Stimulated activated naive CD4-positive, alpha-beta T cell (primary cell): Measurements from ENCODE around the gene SETD1A.
"Not testable (repeated sequence)": the region's sequence is repeated elsewhere in the genome, so short reads cannot be mapped to it uniquely, and the experiment has no call there.

Experiments used
- DNase-seq, 6 experiments: peaks; one replicate each; lab custom pipeline; 2025; lab: John Stamatoyannopoulos, UW

The SETD1A gene

GRCh38 chr16:30929167-30929566 is 28.4 kb upstream of the SETD1A start:
- DNase-seq = no peak

- DNase-seq = no peak
Measured at GRCh38 chr16:30930160-30930571, 27.4 kb upstream of the SETD1A start.

- no peak for DNase-seq
Measured at GRCh38 chr16:30931068-30931650, 26.4 kb upstream of the SETD1A start.

GRCh38 chr16:30934827-30935557 is 22.6 kb upstream of the SETD1A start:
- DNase-seq = peak in 2 of 6 experiments; percentile 11 to 15

- no peak for DNase-seq
Measured at GRCh38 chr16:30937692-30938091, 19.9 kb upstream of the SETD1A start.

GRCh38 chr16:30939571-30939970 is 18.0 kb upstream of the SETD1A start:
- not testable (repeated sequence) for DNase-seq

- DNase-seq = peak in 5 of 6 experiments; percentile 26 to 53 (median 34)
Measured at GRCh38 chr16:30941600-30942425, 15.7 kb upstream of the SETD1A start.

- DNase-seq = no peak
Measured at GRCh38 chr16:30942426-30942806, 15.1 kb upstream of the SETD1A start.

GRCh38 chr16:30944352-30944751 is 13.2 kb upstream of the SETD1A start:
- DNase-seq = no peak

GRCh38 chr16:30946671-30947540 is 10.6 kb upstream of the SETD1A start:
- DNase-seq = no peak

GRCh38 chr16:30947541-30947858 is 10.1 kb upstream of the SETD1A start:
- DNase-seq = no peak

GRCh38 chr16:30947859-30948666 is 9.5 kb upstream of the SETD1A start:
- DNase-seq = peak in 1 of 6 experiments; percentile 27

GRCh38 chr16:30948667-30949649 is 8.6 kb upstream of the SETD1A start, which contains the start of gene ORAI3:
Gene ORAI3 (plus strand): TSS chr16:30949068. CDS start chr16:30949290, 222 bp downstream.
- DNase-seq = peak in 4 of 6 experiments; percentile 22 to 51 (median 37)

- peak in 3 of 6 experiments; percentile 12 to 35 (median 20) for DNase-seq
Measured at GRCh38 chr16:30949650-30950515, 7.7 kb upstream of the SETD1A start.

- DNase-seq = no peak
Measured at GRCh38 chr16:30950516-30951065, 7.0 kb upstream of the SETD1A start.

GRCh38 chr16:30951193-30951592 is 6.4 kb upstream of the SETD1A start:
- DNase-seq = no peak

GRCh38 chr16:30951750-30952149 is 5.8 kb upstream of the SETD1A start:
- no peak for DNase-seq

GRCh38 chr16:30953111-30953510 is 4.4 kb upstream of the SETD1A start:
- DNase-seq = no peak
